ENCODE results near the gene TRMT61B.

TRMT61B gene

DNA sequence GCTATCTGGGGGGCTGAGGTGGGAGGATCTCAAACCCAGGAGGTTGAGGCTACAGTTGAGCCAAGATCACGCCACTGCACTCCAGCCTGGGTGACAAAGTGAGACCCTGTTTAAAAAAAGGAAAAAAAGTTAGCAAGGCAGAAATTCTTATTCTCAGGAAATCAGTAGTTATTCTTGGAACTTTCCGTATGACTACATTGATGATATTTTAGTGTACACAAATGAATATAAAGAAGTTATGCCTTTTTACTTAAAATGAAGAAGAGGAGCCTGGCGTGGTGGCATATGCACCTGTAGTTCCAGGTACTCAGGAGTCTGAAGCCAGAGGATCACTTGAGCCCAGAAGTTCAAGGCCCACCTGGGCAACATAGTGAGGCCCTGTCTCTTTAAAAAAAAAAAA is 52.1 kb downstream of the TRMT61B start:
- TF ChIP-seq, protein P1, sequence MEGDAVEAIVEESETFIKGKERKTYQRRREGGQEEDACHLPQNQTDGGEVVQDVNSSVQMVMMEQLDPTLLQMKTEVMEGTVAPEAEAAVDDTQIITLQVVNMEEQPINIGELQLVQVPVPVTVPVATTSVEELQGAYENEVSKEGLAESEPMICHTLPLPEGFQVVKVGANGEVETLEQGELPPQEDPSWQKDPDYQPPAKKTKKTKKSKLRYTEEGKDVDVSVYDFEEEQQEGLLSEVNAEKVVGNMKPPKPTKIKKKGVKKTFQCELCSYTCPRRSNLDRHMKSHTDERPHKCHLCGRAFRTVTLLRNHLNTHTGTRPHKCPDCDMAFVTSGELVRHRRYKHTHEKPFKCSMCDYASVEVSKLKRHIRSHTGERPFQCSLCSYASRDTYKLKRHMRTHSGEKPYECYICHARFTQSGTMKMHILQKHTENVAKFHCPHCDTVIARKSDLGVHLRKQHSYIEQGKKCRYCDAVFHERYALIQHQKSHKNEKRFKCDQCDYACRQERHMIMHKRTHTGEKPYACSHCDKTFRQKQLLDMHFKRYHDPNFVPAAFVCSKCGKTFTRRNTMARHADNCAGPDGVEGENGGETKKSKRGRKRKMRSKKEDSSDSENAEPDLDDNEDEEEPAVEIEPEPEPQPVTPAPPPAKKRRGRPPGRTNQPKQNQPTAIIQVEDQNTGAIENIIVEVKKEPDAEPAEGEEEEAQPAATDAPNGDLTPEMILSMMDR (IDR thresholded peaks at IDR 0.05; ENCODE audit: low read length, missing control alignments), result no peak
- H3K4me3 ChIP-seq (replicated peaks; ENCODE audit: low read depth, low read length), result no peak overlapping the region
- DNase-seq (ENCODE audit: low read depth), result no peak

DNA sequence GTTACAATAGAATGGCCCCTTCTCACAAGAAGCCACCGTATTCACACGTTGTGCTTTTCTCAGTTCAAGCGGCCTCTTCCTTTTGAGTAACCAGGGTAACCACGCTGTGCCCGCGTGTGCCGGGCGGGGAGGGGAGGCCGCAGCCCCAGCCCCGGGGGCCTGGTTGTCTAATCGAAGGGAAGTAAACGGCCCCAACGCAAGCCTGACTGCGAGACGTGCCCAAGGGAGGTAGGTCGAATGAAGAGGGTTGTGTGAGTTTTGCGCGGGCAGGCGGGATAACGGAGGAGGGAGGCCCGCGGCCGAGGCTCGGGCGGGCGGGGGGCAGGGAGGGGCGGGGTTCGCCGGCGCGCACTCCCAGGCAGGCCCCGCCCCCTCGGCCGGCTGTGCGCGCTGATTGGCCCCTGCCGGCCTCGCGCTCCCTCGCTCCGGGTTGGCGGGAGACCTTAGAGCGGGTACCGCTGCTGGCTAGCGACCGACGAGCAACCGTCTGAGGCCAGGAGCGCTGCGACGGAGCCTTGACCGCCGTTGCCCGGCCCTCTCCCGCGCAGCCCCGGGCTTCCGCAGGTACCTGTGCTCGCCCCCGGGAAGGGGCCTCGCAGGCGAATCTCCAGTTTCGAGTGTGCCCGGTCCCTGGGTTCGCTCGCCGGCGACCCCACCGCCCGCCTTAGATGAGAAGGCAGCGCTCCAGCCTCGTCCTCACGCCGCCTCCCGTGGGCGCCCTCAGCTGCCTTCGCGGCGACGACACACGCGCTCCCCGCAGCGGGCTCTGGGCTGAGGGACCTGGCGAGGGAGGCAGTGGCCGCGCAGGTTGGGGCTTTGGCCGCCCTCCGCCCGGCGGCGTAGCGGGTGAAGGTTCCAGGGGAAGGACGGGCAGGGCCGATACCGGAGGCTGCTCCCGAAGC is 59.5 kb downstream of the TRMT61B start, which contains the start of gene SPDYA:
Gene SPDYA, plus strand, starts transcription at position 451 of the 902 bp plus-strand sequence. CDS start 5,181 bp downstream, outside the sequence.
- DNase-seq (ENCODE audit: low read depth), result peak; percentile 69
- TF ChIP-seq, protein P1 (IDR thresholded peaks at IDR 0.05; ENCODE audit: low read length, missing control alignments), result no peak
- H3K4me3 ChIP-seq (replicated peaks; ENCODE audit: low read depth, low read length), result peak within 1 kb of the TSS; percentile 53

DNA sequence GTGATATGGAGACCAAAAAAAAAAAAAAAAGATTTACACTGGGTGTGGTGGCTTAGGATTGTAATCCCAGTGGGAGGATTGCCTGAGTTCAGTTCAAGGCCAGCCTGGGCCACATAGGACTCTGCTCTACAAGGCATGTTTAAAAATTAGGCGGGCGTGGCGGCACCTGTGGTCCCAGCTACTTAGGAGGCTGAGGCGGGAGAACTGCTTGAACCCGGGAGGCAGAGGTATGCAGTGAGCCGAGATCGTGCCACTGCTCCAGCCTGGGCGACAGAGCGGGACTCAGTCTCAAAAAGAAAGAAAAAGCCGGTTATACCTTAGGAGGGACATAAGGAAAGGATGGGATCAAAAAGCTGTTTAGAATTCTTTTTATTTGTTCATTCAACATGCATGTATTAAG is 60.2 kb downstream of the TRMT61B start:
- DNase-seq (ENCODE audit: low read depth), result no peak
- TF ChIP-seq, protein P1 (IDR thresholded peaks at IDR 0.05; ENCODE audit: low read length, missing control alignments), result no peak
- H3K4me3 ChIP-seq (replicated peaks; ENCODE audit: low read depth, low read length), result peak overlapping the region; percentile 53

DNA sequence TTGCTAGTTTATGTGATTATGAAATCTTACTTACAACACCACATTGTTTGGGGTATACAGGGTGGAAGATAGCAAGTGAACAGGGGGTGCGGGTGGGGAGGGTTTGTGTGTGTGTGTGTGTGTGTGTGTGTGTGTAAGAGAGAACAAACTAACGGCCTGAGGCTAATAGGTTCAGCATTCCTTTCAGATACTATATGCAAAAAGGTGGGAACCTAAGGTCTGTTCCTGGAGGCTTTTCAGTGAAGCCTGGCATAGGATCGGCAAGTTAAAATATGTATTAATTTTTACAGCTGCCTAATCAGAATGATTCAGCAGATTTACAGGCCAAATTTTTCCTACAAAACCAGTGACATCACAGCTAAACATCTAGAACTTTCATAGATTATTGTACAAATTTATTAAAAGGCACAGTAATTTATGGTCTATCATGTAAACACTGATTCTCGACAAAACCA is 67.1 kb downstream of the TRMT61B start:
- H3K4me3 ChIP-seq (replicated peaks; ENCODE audit: low read depth, low read length), result no peak overlapping the region
- peak; percentile 56 for DNase-seq (ENCODE audit: low read depth)
- TF ChIP-seq, protein P1 (IDR thresholded peaks at IDR 0.05; ENCODE audit: low read length, missing control alignments), result no peak

- TF ChIP-seq, protein P1 (IDR thresholded peaks at IDR 0.05; ENCODE audit: low read length, missing control alignments), result no peak
Observed at GRCh38 chr2:28801726-28802125, 68.4 kb downstream of the TRMT61B start.

More at GRCh38 chr2:28801726-28802125, 68.4 kb downstream of the TRMT61B start:
- DNase-seq (ENCODE audit: low read depth), result peak; percentile 25
- no peak overlapping the region for H3K4me3 ChIP-seq (replicated peaks; ENCODE audit: low read depth, low read length)
